HG03571 (cell line): ENCODE measurements around the gene CAMK2N1.

Source experiments
- ATAC-seq: cut with Tn5 transposase; IDR thresholded peaks from one replicate; pipeline ENCODE4 v1.9.1; 2021; ENCODE audit not compliant: unreplicated experiment

CAMK2N1 gene

GRCh38 chr1:20479840-20480239, 6.2 kb downstream of the CAMK2N1 start:
- no peak for ATAC-seq

DNA sequence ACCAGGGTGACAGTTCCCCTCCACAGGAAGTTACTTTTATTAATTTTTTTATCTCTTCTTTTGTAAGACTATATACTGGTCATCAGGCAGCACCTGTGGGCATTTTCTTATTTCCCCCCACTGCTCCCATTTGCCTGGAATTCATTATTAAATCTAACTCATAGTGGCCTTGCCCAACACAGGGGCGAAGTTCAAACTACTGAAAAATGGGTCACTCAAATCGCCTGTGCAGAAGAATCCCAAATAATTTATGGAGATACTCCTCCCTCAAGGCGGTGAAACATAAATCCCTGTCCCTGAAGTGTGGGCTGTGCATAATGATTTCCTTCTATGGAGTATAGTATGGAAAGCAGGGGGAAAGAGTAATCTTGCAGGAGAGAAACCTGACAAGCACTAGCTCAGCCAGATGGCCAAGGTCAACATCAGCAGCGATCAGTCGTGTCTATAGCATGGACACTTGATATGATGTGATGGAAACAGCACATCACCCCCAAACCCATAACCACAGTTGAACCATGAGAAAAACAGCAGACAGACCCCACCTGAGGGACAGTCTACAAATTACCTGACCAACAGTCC, 7.9 kb downstream of the CAMK2N1 start:
- no peak for ATAC-seq

DNA sequence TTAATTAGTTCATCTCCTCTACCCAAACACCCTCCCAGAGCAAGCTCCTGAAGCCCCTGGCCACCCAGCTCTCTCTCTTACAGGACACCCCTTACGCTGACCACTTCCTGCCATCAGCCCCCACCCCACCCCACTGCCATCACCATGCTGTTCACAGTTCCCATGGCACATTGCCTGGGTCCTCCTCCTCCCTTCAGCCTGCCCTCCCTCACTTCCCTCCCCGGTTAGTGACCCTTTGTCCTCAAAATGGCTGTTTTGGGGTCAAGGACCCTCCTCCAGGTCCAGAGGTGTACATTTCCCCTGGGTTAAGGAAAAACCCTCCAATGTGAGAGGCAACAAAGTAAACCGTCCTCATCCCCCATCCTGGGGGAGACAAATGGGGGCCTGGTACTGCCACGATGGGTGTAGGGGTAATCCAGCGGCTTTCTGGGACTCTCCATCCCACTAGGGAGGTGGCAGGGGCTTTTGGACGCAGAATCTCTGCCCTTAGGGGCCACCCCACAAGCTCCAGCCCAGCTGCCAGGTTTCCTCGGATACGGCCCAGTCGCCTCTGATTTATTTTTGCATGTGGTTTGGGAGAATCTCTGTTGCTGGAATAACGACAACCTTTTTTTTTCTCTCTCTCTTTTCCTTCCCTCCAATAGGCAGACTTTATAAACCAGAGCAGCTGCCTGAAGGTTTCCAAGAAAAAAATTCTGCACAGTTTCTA, 8.5 kb downstream of the CAMK2N1 start:
- ATAC-seq: no peak

DNA sequence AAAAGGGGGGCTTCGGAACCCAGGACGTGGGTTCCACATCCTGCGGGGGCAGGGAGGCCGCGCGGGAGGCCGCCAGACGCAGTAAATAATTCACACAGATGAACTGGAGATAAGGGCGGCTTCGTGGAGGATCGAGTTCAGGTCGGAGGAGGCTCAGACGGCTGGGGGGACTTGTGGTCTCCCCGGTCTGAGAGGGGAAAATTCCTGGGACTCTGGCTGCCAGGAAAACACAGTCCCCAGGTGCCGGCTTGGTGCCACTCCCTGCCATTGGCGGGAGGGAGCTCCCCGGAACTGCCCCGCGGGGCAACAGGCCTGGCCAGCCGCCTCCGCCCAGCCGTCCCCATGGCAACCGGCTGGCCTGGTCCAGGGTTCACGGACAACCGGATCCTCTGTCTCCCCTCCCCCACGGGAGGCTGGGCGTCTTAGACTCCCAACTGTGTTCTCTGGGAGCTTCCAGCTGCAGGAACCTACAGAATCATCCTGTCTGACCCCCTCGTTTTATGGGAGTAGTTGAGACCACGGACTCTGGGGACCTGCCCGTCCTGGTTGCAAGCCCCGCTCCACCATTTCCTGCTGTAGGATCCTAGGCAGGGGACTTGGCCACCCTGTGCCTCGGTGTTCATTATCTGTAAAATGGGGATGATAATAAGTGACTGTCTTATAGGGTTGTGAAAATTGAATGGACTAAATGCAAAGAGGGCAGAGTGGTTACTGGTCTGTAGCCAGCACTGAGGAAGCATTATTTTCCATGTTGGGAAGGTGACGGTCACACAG, 9.6 kb downstream of the CAMK2N1 start:
- ATAC-seq: no peak

GRCh38 chr1:20474996-20475395, 11.0 kb downstream of the CAMK2N1 start:
- no peak for ATAC-seq

DNA sequence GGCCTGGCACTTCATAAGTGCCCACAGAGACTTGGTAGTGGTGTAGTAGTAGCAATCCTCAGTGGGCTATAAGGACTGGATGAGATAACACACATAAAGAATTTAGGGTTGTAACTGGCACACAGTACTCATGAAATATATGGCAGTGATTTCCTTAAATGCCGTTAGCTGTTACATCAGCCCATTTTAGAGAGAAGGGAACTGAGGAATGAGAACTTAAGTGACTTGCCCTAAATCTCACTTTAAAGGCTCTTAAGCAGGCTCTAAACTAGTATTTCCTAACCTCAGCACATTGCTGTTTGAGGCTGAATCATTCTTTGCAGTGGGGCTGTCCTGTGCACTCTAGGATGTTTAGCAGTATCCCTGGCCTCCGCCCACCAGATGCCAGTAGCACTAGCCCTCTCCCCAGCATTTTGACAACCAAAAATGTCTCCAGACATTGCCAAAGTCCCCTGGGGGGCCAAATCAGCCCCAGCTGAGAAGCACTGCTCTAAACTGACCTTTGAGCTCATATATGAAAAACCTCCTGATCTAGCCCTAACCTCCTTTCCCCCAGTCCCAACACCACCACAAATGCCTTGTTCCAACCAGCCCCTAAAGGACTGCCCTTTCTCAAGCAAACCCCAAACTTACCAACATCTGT, 11.6 kb downstream of the CAMK2N1 start:
- ATAC-seq: no peak

DNA sequence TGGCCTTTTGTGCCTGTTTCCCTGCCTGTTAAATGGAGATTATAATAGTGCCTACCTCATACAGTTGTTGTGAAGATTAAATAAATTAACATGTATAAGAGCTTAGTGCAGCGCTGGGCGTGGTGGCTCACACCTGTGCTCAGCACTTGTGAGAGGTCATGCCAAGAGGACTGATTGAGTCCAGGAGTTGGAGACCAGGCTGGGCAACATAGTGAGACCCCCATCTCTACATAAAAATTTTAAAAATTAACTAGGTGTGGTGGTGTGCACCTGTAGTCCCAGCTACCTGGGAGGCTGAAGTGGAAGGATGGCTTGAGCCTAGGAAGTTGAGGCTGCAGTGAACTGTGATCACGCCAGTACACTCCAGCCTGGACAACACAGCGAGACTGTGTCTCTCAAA, 12.1 kb downstream of the CAMK2N1 start:
- ATAC-seq: no peak

DNA sequence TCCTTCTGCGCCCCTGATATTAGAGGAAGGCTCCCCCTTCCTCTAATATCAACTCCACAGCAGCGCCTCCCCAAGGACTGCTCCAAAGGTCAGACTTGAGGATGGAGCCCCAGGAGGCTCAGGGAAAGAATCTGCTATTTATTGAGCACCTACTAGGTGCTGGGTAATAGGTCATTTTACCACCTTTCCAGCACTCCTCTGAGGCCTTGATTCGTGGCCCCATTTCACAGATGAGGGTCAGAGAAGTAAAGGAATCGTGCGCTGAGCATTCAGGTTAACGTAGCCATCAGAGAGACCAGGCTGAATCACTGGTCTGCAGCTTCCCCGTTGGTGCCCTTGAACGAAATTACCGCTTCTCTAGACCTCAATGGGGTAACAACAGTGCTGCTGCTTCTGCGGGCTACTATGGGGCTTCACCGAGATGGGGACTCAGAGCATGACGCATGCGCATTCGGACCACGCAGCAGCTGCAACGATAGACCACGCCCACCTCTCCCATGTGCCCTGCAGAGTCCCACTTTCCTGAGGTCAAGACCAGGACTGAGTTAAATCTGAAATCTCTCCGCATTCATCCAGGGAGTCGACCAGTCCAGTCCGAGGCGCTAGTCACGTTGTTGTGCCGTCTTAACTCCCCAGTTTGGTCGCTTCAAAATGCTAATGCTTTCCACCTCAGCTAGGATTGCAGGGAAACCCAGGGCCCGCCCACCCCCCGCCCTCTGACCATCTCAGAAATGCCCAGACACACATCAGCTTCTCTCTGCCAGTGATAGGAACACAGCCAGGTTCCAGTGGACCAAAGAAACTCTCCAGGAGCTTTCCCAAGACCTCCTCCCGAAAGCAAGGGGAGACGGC, 12.9 kb downstream of the CAMK2N1 start:
- ATAC-seq: no peak

GRCh38 chr1:20472121-20472520, 13.9 kb downstream of the CAMK2N1 start:
- ATAC-seq: no peak

DNA sequence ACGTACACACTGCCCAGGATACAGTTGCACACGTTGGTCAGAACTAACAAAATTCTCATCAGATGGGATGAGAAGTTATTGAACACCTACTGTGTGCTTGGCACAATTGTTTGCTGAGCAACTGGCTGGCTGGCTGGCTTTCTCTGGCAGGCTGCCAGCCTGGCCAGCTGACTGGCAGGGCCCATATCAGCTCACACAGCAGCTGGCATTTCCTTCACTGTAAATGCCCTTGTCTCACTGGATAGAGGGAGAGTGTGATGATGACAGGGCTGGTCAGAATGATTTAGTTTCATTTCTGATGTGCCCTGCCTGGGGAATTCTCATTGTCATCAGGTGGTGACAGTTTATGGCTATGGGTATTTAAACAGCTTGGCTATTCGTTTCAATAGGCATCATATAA, 15.8 kb downstream of the CAMK2N1 start:
- ATAC-seq: no peak

GRCh38 chr1:20469406-20470076, 16.5 kb downstream of the CAMK2N1 start:
- no peak for ATAC-seq

- no peak for ATAC-seq
Measured at GRCh38 chr1:20466273-20466672, 19.7 kb downstream of the CAMK2N1 start.

DNA sequence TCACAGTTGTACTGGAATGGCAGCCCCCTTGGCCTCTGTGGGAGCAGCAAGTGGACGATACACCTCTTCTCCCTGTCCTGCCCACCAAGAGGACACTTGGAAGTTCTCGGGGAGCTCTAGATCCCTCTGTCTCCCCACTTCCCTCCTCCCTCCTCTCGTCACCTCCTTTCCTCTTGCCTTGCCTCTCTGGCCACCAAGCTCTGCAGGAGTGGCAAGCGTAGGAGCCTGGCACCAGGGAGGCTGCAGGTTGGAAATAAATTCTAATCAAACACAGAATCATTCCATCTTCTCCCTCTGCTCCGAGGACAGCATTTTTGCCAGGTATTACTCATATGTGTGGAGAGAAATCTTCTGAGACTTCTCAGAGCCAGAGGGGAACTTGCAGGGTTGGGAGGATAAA, 20.8 kb downstream of the CAMK2N1 start:
- no peak for ATAC-seq

DNA sequence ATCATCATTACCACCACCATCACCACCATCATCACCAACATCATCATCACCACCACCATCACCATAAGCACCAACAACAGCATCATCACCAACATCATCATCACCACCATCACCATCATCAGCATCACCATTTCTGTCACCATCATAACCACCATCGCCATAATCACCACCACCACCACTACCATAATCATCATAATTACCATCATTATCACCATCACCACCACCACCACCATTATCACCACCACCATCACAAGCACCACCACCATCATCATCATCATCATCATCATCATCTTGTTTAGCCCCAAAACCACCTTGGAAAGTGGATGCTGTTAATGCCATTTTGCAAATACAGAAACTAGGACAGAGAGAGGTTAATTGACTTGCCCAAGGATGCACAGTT, 22.5 kb downstream of the CAMK2N1 start:
- no peak for ATAC-seq

DNA sequence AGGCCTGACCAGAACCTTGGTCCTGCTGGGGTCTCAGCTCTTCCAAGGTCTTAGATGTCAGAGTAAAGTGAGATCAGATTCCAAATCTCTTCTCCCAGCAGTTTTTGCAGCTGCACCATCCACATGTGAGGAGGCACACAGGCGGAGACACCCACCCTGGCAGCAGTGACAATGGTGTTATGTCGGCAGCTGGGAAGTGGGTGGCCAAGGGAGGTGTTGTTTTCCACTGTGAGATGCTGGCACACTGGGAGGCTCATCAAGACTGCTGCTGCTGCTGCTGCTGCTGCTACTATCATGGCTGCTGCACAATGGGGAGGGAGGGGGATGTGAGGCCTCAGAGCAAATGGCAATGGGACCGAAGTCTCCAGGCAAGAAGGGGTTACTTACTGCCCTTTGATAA, 23.6 kb downstream of the CAMK2N1 start:
- no peak for ATAC-seq

- no peak for ATAC-seq
Measured at GRCh38 chr1:20458717-20459116, 27.3 kb downstream of the CAMK2N1 start.

- no peak for ATAC-seq
Measured at GRCh38 chr1:20454004-20454403, 32.0 kb downstream of the CAMK2N1 start.

- no peak for ATAC-seq
Measured at GRCh38 chr1:20449735-20450311, 36.2 kb downstream of the CAMK2N1 start.

- ATAC-seq: no peak
Measured at GRCh38 chr1:20448671-20449071, 37.3 kb downstream of the CAMK2N1 start.

DNA sequence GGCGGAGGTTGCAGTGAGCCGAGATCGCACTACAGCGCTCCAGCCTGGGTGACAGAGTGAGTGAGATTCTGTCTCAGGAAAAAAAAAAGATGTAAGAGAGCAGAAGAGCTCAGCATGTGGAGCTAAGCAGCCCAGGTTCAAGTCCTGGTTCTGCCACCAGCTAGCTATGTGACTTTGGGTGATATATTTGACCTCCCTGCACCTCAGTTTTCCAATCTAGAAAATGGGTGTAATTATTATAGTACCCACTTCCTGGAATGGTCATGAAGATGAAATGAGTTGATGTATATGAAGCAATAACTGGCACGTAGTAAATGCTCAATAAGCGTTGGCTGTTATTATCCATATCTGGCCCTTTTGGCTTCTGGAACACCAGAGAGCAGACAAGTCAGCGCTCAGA, 38.2 kb downstream of the CAMK2N1 start:
- no peak for ATAC-seq
